ENCODE measurements around the gene PTGFRN. TPM values are rescaled to one million over a fixed set of nuclear protein-coding genes. Genes with fewer than 3 reads are reported as not detected.
A peak's percentile ranks its signal among the peaks of the same experiment; 100 is the strongest.

The PTGFRN gene
- total RNA-seq, 4 donors from 2014 or later, result 64.5 to 92.0 (median 83.9) TPM

- Histone ChIP-seq H3K4me1 (peaks cover 79% of the 10 kb centered on the region), H3K27ac (no peak overlapping the region), H3K9me3 (no peaks in the 10 kb centered on the region), H3K36me3 (no peaks in the 10 kb centered on the region), H3K4me3 (no peak overlapping the region), H3K27me3 (no peaks in the 10 kb centered on the region)
- DNase-seq (ENCODE audit: low spot score in 2 of 2), result no peak
- TF ChIP-seq POLR2AphosphoS5 (IDR thresholded peaks at IDR 0.05), result no peak
- no peak for TF ChIP-seq CTCF (IDR thresholded peaks at IDR 0.05)
- no peak for TF ChIP-seq EP300 (IDR thresholded peaks at IDR 0.05)
- no peak for TF ChIP-seq POLR2A (IDR thresholded peaks at IDR 0.05)
- WGBS, result 85% methylated on average over 4 of the region's 4 CpGs
Measured at GRCh38 chr1:116913941-116914340, 4.2 kb downstream of the PTGFRN start.

- WGBS, result 69% methylated on average over 7 of the region's 7 CpGs
- Histone ChIP-seq H3K27ac (peak overlapping the region; percentile 39), H3K4me3 (peak overlapping the region; percentile 20), H3K9me3 (no peaks in the 10 kb centered on the region), H3K36me3 (no peaks in the 10 kb centered on the region), H3K27me3 (no peaks in the 10 kb centered on the region), H3K4me1 (peaks cover 77% of the 10 kb centered on the region)
- no peak for DNase-seq (ENCODE audit: low spot score in 2 of 2)
- TF ChIP-seq CTCF (IDR thresholded peaks at IDR 0.05) (no peak), POLR2A (IDR thresholded peaks at IDR 0.05) (no peak), EP300 (IDR thresholded peaks at IDR 0.05) (no peak), POLR2AphosphoS5 (IDR thresholded peaks at IDR 0.05) (no peak)
Measured at GRCh38 chr1:116914667-116915066, 5.0 kb downstream of the PTGFRN start.

- peak overlapping the region; percentile 20 for H3K4me3 ChIP-seq
- DNase-seq (ENCODE audit: low spot score in 2 of 2), result no peak
- no peaks in the 10 kb centered on the region for H3K27me3 ChIP-seq
- H3K27ac ChIP-seq, result peak overlapping the region; percentile 39
- H3K9me3 ChIP-seq, result no peaks in the 10 kb centered on the region
- WGBS, result 41% methylated on average over 7 of the region's 7 CpGs
- no peaks in the 10 kb centered on the region for H3K36me3 ChIP-seq
- no peak for TF ChIP-seq EP300 (IDR thresholded peaks at IDR 0.05)
- TF ChIP-seq CTCF (IDR thresholded peaks at IDR 0.05), result no peak
- TF ChIP-seq POLR2A (IDR thresholded peaks at IDR 0.05), result no peak
- TF ChIP-seq POLR2AphosphoS5 (IDR thresholded peaks at IDR 0.05), result no peak
- peaks cover 82% of the 10 kb centered on the region for H3K4me1 ChIP-seq
Measured at GRCh38 chr1:116915086-116915661, 5.5 kb downstream of the PTGFRN start.

- Histone ChIP-seq H3K27ac (peak overlapping the region; percentile 39), H3K36me3 (no peaks in the 10 kb centered on the region), H3K4me3 (no peak overlapping the region), H3K9me3 (no peaks in the 10 kb centered on the region), H3K27me3 (no peaks in the 10 kb centered on the region), H3K4me1 (peaks cover 77% of the 10 kb centered on the region)
- DNase-seq (ENCODE audit: low spot score in 2 of 2), result no peak
- 56% methylated on average over 6 of the region's 6 CpGs for WGBS
- TF ChIP-seq CTCF (IDR thresholded peaks at IDR 0.05), result no peak
Measured at GRCh38 chr1:116916002-116916401, 6.3 kb downstream of the PTGFRN start.

GRCh38 chr1:116916533-116917445 lies 7.1 kb downstream of the PTGFRN start:
- WGBS, result 57% methylated on average over 14 of the region's 14 CpGs
- DNase-seq (ENCODE audit: low spot score in 2 of 2), result no peak
- H3K27ac ChIP-seq, result peak overlapping the region; percentile 1

More at GRCh38 chr1:116916533-116917445, 7.1 kb downstream of the PTGFRN start:
- H3K27me3 ChIP-seq, result no peaks in the 10 kb centered on the region
- TF ChIP-seq EP300 (IDR thresholded peaks at IDR 0.05) (no peak), POLR2A (IDR thresholded peaks at IDR 0.05) (no peak)
- no peak overlapping the region for H3K4me3 ChIP-seq
- H3K9me3 ChIP-seq, result no peaks in the 10 kb centered on the region
- peaks cover 71% of the 10 kb centered on the region for H3K4me1 ChIP-seq
- no peaks in the 10 kb centered on the region for H3K36me3 ChIP-seq
